K562 (cell line): ENCODE results near the gene CCDC97. TPM values are rescaled to one million over a fixed set of nuclear protein-coding genes. Genes with fewer than 3 reads are reported as not detected.

ENCODE experiments used
- CHD2 ChIP-seq: IDR thresholded peaks from 2 replicates; pipeline ENCODE4 v1.6.1; 2011; ENCODE audit warnings: low read depth, low read length
- ILK ChIP-seq: fragments of 450-650 bp; IDR thresholded peaks from 2 replicates; pipeline ENCODE4 v1.6.1; 2016; ENCODE audit warnings: missing genetic modification characterization, low read depth, mild to moderate bottlenecking, missing compliant biosample characterization, moderate library complexity, borderline replicate concordance
- MCM7 ChIP-seq, 2 experiments: fragments of 450-650 bp; IDR thresholded peaks; 2 replicates each; pipeline ENCODE4 v1.6.1; 2016 to 2018
- PCBP1 ChIP-seq: fragments of 200-400 bp; formaldehyde crosslinking; IDR thresholded peaks from 2 replicates; pipeline ENCODE4 v1.6.1; 2018; ENCODE audit warnings: mild to moderate bottlenecking, low read depth, low read length; ENCODE audit not compliant: poor library complexity, severe bottlenecking
- PML ChIP-seq: IDR thresholded peaks from 2 replicates; pipeline ENCODE4 v1.6.1; 2012; ENCODE audit warnings: low read length, inconsistent platforms
- SREBF2 ChIP-seq: sonication (generic); formaldehyde crosslinking; IDR thresholded peaks from 2 replicates; pipeline ENCODE4 v1.4.0; 2020; ENCODE audit warnings: mild to moderate bottlenecking, missing genetic modification reagents
- TAF1 ChIP-seq: IDR thresholded peaks from 2 replicates; pipeline ENCODE4 v1.6.1; 2011; ENCODE audit warnings: mild to moderate bottlenecking, low read length, moderate library complexity; ENCODE audit not compliant: insufficient read depth, control insufficient read depth, severe bottlenecking; ENCODE audit errors: extremely low read depth
- THRAP3 ChIP-seq: fragments of 450-650 bp; IDR thresholded peaks from 2 replicates; pipeline ENCODE4 v1.6.1; 2016; ENCODE audit warnings: mild to moderate bottlenecking, inconsistent platforms, borderline replicate concordance
- ZFP1 ChIP-seq: fragments of 450-650 bp; formaldehyde crosslinking; IDR thresholded peaks from 2 replicates; pipeline ENCODE4 v1.4.0; 2020; ENCODE audit warnings: mild to moderate bottlenecking, mixed read lengths
- ZNF830 ChIP-seq: fragments of 250-450 bp; sonication (Bioruptor Pico); IDR thresholded peaks from 2 replicates; pipeline ENCODE4 v1.5.0; 2021; ENCODE audit warnings: mild to moderate bottlenecking
- polyA plus RNA-seq, 8 experiments: library from polyadenylated mRNA; depleted of rRNA in 4 of 8; stranded (reverse) in 5 of 8; unstranded in 3 of 8; fragments of >200 nt; fragmentation: Nextera tagmentation in 2 of 8; fragmentation: Illumina TruSeq in 1 of 8; extraction: Ambion mirVana in 2 of 8; extraction: Trizol in 1 of 8; gene quantifications; 2 replicates each; pipeline versions ENCODE4 v1.2.1 to v1.2.3, GENCODE V29; 2011 to 2014; ENCODE audit warnings: inconsistent platforms in 1 of 8, missing spikeins in 1 of 8
- total RNA-seq, 7 experiments: library from RNA; depleted of rRNA in 6 of 7; stranded (reverse); fragments of >200 nt in 6 of 7; fragmentation: Illumina TruSeq in 2 of 7; extraction: Trizol in 2 of 7; gene quantifications; 2 replicates each; pipeline versions ENCODE4 v1.2.1 to v1.2.3, GENCODE V29; 2011 to 2021; ENCODE audit warnings: low replicate concordance in 1 of 7
- TF ChIP-seq, protein P1 (sequence below), 2 experiments: fragments of 450-650 bp in 1 of 2; sonication (generic) in 1 of 2; formaldehyde crosslinking in 1 of 2; IDR thresholded peaks; 2 replicates each; pipeline versions ENCODE4 v1.7.1 to v1.9.0; 2016 to 2022; ENCODE audit warnings: inconsistent platforms in 1 of 2, mild to moderate bottlenecking in 1 of 2, missing genetic modification reagents in 1 of 2
- TF ChIP-seq, protein P2 (sequence below), 2 experiments: fragments of 250-450 bp in 1 of 2; fragments of 450-650 bp in 1 of 2; sonication (Bioruptor Pico) in 1 of 2; IDR thresholded peaks; 2 replicates each; pipeline versions ENCODE4 v1.6.1 to v1.8.0; 2016 to 2021; ENCODE audit warnings: mild to moderate bottlenecking in 2 of 2, moderate library complexity in 2 of 2, missing compliant biosample characterization in 1 of 2, missing genetic modification characterization in 1 of 2
- TF ChIP-seq, protein P3 (sequence below): fragments of 450-650 bp; IDR thresholded peaks from 2 replicates; pipeline ENCODE4 v1.6.1; 2016

CCDC97 gene
- total and polyA plus RNA-seq, 9 of the 15 experiments (the other 6 are each of a cell fraction or from before 2014, with no cell fraction given) = 0.60 to 16.5 (median 7.0) TPM

DNA sequence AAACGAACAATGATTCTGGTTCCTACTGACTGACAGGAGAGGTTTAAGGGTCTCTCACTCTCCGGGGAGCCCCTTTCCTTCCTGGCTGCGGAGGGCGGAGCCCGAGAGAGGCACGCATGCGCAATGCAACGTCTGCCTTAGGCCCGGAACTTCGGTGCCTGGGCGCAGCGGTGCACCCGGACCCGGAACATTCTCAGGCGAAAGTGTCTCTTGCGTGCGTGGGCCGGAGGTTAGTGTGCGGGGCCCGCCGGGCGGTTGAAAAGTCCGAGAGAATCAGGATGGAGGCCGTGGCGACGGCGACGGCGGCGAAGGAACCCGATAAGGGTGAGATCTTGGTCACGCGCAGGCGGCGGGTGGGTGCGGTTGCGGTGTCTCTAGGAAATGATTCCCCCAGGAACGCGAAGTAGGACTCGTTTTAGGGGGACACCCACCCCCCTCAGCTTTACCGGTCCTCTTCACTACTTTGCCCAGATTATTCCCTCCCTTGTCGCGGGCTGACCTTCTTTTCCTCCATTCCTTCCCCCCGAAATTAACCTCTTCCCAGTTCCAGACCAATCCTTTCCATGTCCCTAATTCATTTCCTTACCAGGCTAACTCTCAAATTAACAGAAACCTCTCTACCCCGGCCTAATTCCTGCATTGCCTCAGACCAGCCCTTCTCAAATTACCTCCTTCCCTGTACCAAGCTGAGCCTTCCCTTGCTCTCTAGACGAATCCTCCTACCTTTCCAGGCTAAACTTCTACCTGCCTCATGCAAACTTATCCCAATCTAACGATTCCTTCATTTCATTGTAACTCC is at the start of gene CCDC97 (continued):
- TF ChIP-seq, protein P1, sequence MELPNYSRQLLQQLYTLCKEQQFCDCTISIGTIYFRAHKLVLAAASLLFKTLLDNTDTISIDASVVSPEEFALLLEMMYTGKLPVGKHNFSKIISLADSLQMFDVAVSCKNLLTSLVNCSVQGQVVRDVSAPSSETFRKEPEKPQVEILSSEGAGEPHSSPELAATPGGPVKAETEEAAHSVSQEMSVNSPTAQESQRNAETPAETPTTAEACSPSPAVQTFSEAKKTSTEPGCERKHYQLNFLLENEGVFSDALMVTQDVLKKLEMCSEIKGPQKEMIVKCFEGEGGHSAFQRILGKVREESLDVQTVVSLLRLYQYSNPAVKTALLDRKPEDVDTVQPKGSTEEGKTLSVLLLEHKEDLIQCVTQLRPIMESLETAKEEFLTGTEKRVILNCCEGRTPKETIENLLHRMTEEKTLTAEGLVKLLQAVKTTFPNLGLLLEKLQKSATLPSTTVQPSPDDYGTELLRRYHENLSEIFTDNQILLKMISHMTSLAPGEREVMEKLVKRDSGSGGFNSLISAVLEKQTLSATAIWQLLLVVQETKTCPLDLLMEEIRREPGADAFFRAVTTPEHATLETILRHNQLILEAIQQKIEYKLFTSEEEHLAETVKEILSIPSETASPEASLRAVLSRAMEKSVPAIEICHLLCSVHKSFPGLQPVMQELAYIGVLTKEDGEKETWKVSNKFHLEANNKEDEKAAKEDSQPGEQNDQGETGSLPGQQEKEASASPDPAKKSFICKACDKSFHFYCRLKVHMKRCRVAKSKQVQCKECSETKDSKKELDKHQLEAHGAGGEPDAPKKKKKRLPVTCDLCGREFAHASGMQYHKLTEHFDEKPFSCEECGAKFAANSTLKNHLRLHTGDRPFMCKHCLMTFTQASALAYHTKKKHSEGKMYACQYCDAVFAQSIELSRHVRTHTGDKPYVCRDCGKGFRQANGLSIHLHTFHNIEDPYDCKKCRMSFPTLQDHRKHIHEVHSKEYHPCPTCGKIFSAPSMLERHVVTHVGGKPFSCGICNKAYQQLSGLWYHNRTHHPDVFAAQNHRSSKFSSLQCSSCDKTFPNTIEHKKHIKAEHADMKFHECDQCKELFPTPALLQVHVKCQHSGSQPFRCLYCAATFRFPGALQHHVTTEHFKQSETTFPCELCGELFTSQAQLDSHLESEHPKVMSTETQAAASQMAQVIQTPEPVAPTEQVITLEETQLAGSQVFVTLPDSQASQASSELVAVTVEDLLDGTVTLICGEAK (IDR thresholded peaks at IDR 0.05) = peak; percentile 98
- TF ChIP-seq, protein P1 (CRISPR knock-in tag; IDR thresholded peaks at IDR 0.05) = no peak
- no peak; the same call in 1 of the 2 replicates for TF ChIP-seq CHD2
- peak; percentile 88 for TF ChIP-seq TAF1
- TF ChIP-seq SREBF2 (CRISPR knock-in tag) = no peak
- TF ChIP-seq MCM7 (IDR thresholded peaks at IDR 0.05) = no peak
- peak; percentile 53 for TF ChIP-seq PCBP1
- TF ChIP-seq ILK (tag) = no peak
- no peak; the same call in 1 of the 2 replicates for TF ChIP-seq PML
- TF ChIP-seq, protein P2, sequence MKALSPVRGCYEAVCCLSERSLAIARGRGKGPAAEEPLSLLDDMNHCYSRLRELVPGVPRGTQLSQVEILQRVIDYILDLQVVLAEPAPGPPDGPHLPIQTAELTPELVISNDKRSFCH (CRISPR knock-in tag; IDR thresholded peaks at IDR 0.05) = no peak
- TF ChIP-seq, protein P2 (tag; IDR thresholded peaks at IDR 0.05) = peak; percentile 91
- no peak for TF ChIP-seq ZFP1 (CRISPR knock-in tag)
- peak; percentile 96 for TF ChIP-seq ZNF830 (CRISPR knock-in tag)
- peak; percentile 65; the same call in 1 of the 2 replicates for TF ChIP-seq THRAP3
- TF ChIP-seq, protein P3, sequence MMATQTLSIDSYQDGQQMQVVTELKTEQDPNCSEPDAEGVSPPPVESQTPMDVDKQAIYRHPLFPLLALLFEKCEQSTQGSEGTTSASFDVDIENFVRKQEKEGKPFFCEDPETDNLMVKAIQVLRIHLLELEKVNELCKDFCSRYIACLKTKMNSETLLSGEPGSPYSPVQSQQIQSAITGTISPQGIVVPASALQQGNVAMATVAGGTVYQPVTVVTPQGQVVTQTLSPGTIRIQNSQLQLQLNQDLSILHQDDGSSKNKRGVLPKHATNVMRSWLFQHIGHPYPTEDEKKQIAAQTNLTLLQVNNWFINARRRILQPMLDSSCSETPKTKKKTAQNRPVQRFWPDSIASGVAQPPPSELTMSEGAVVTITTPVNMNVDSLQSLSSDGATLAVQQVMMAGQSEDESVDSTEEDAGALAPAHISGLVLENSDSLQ = 0 out of 2 replicates have a peak, but pooled peaks have one; percentile 4
